HEK293 (cell line): ENCODE measurements around the gene PIK3R1.

Experiments used
- CTCF ChIA-PET: fragments of 350-600 bp; formaldehyde crosslinking; extraction: SDS; loops from one replicate; lab custom pipeline; 2021; ENCODE audit warnings: antibody characterized with exemption; lab: Yijun Ruan, JAX
- POLR2A ChIA-PET: fragments of 300-600 bp; formaldehyde crosslinking; extraction: SDS; loops from one replicate; lab custom pipeline; 2020; ENCODE audit warnings: antibody characterized with exemption, inconsistent platforms; lab: Yijun Ruan, JAX
- H3K27ac ChIP-seq: fragments of 200-500 bp; sonication (Bioruptor generic); 2 replicates; pipeline ENCODE4 v1.5.1; 2014; ENCODE audit warnings: low read depth, low read length, control low read depth, inconsistent platforms; ENCODE audit errors: extremely low read depth
- H3K36me3 ChIP-seq, 2 experiments: fragments of 200-500 bp in 1 of 2; sonication (Bioruptor generic) in 1 of 2; 1 replicate in 1 of 2; 2 replicates in 1 of 2; pipeline ENCODE4 v1.5.1; 2014 to 2017; ENCODE audit warnings: inconsistent platforms in 2 of 2, low read length in 2 of 2; ENCODE audit not compliant: control insufficient read depth in 2 of 2, insufficient read depth in 1 of 2
- H3K4me1 ChIP-seq: fragments of 200-500 bp; sonication (Bioruptor generic); 2 replicates; pipeline ENCODE4 v1.5.1; 2014; ENCODE audit warnings: mild to moderate bottlenecking, low read length, inconsistent platforms; ENCODE audit not compliant: control insufficient read depth, insufficient read depth
- H3K4me3 ChIP-seq: 2 replicates; pipeline ENCODE4 v1.5.1; 2011; ENCODE audit warnings: low read depth, mild to moderate bottlenecking, control low read depth, low read length, moderate library complexity
- H3K9me3 ChIP-seq: fragments of 200-500 bp; sonication (Bioruptor generic); 2 replicates; pipeline ENCODE4 v1.5.1; 2014; ENCODE audit warnings: low read depth, low read length, inconsistent platforms; ENCODE audit not compliant: control insufficient read depth, insufficient read depth
- KLF1 ChIP-seq: fragments of 450-650 bp; formaldehyde crosslinking; IDR thresholded peaks from 2 replicates; pipeline ENCODE4 v1.5.1; 2016; ENCODE audit warnings: missing biosample characterization, missing genetic modification characterization
- KLF9 ChIP-seq: fragments of 450-650 bp; formaldehyde crosslinking; IDR thresholded peaks from 2 replicates; pipeline ENCODE4 v1.5.1; 2016; ENCODE audit warnings: missing biosample characterization, missing genetic modification characterization, low read depth
- PRDM10 ChIP-seq: fragments of 450-650 bp; formaldehyde crosslinking; IDR thresholded peaks from 2 replicates; pipeline ENCODE4 v1.5.1; 2016; ENCODE audit warnings: missing biosample characterization, missing genetic modification characterization
- PRDM2 ChIP-seq: fragments of 450-650 bp; formaldehyde crosslinking; IDR thresholded peaks from 2 replicates; pipeline ENCODE4 v1.5.1; 2016; ENCODE audit warnings: missing biosample characterization, missing genetic modification characterization, borderline replicate concordance
- PRDM6 ChIP-seq: fragments of 450-650 bp; formaldehyde crosslinking; IDR thresholded peaks from 2 replicates; pipeline ENCODE4 v1.5.1; 2017; ENCODE audit warnings: missing biosample characterization, missing genetic modification characterization
- REST ChIP-seq: fragments of 450-650 bp; formaldehyde crosslinking; IDR thresholded peaks from 2 replicates; pipeline ENCODE4 v1.5.1; 2016; ENCODE audit warnings: missing biosample characterization, missing genetic modification characterization
- SP3 ChIP-seq: fragments of 450-650 bp; formaldehyde crosslinking; IDR thresholded peaks from 2 replicates; pipeline ENCODE4 v1.5.1; 2016; ENCODE audit warnings: missing biosample characterization, missing genetic modification characterization
- ZNF114 ChIP-seq: fragments of 450-650 bp; formaldehyde crosslinking; IDR thresholded peaks from 2 replicates; pipeline ENCODE4 v1.5.0; 2017; ENCODE audit warnings: missing biosample characterization, missing genetic modification characterization
- ZNF155 ChIP-seq: fragments of 450-650 bp; formaldehyde crosslinking; IDR thresholded peaks from 2 replicates; pipeline ENCODE4 v1.5.1; 2016; ENCODE audit warnings: missing biosample characterization, missing genetic modification characterization
- ZNF157 ChIP-seq: fragments of 450-650 bp; formaldehyde crosslinking; IDR thresholded peaks from 2 replicates; pipeline ENCODE4 v1.5.1; 2016; ENCODE audit warnings: missing biosample characterization, missing genetic modification characterization
- ZNF19 ChIP-seq: fragments of 450-650 bp; formaldehyde crosslinking; IDR thresholded peaks from 2 replicates; pipeline ENCODE4; 2016; ENCODE audit warnings: missing biosample characterization, missing genetic modification characterization, low read depth
- ZNF23 ChIP-seq: fragments of 450-650 bp; formaldehyde crosslinking; IDR thresholded peaks from 2 replicates; pipeline ENCODE4 v1.5.1; 2016; ENCODE audit warnings: missing biosample characterization, missing genetic modification characterization, borderline replicate concordance
- ZNF266 ChIP-seq: fragments of 450-650 bp; formaldehyde crosslinking; IDR thresholded peaks from 2 replicates; pipeline ENCODE4 v1.5.1; 2016; ENCODE audit warnings: missing biosample characterization, missing genetic modification characterization, low read depth
- ZNF529 ChIP-seq: fragments of 450-650 bp; formaldehyde crosslinking; IDR thresholded peaks from 2 replicates; pipeline ENCODE4 v1.5.1; 2017; ENCODE audit warnings: missing genetic modification characterization, missing biosample characterization; ENCODE audit not compliant: insufficient replicate concordance
- ZNF558 ChIP-seq: fragments of 450-650 bp; formaldehyde crosslinking; IDR thresholded peaks from 2 replicates; pipeline ENCODE4 v1.5.1; 2016; ENCODE audit warnings: missing biosample characterization, missing genetic modification characterization
- ZNF670 ChIP-seq: fragments of 450-650 bp; formaldehyde crosslinking; IDR thresholded peaks from 2 replicates; pipeline ENCODE4 v1.5.1; 2016; ENCODE audit warnings: missing biosample characterization, missing genetic modification characterization, low read depth

Gene PIK3R1

GRCh38 chr5:68182094-68182493, 33.5 kb upstream of the PIK3R1 start (continued):
- no peak for TF ChIP-seq REST
- no peak for TF ChIP-seq KLF1 (tag by site-specific recombination)
- TF ChIP-seq ZNF266 (tag by site-specific recombination) = no peak
- TF ChIP-seq PRDM10 (tag by site-specific recombination) = no peak
- TF ChIP-seq ZNF19 (tag by site-specific recombination) = no peak
- TF ChIP-seq ZNF558 (tag by site-specific recombination) = no peak
- no peak for TF ChIP-seq ZNF23 (tag by site-specific recombination)

GRCh38 chr5:68182534-68182933, 33.0 kb upstream of the PIK3R1 start:
- Histone ChIP-seq H3K9me3 (no peaks in the 10 kb centered on the region), H3K4me3 (no peak overlapping the region)
- POLR2A ChIA-PET = no interaction called here
- no peak for TF ChIP-seq KLF9 (tag by site-specific recombination)
- no peak for TF ChIP-seq ZNF529 (tag by site-specific recombination)
- TF ChIP-seq SP3 = no peak
- no peak for TF ChIP-seq PRDM6
- no peak for TF ChIP-seq ZNF155 (tag by site-specific recombination)
- no peak for TF ChIP-seq ZNF670
- TF ChIP-seq ZNF114 = no peak
- TF ChIP-seq PRDM2 = no peak
- TF ChIP-seq ZNF157 (tag by site-specific recombination) = no peak
- TF ChIP-seq, all 188 proteins: peak for 0
- H3K36me3 ChIP-seq = no peaks in the 10 kb centered on the region
- CTCF ChIA-PET = no interaction called here
- H3K4me1 ChIP-seq = no peaks in the 10 kb centered on the region
- no peak overlapping the region for H3K27ac ChIP-seq
